HEK293 (cell line): Measurements from ENCODE around the gene STPG3.

Experiments used
- CTCF ChIA-PET: fragments of 350-600 bp; formaldehyde crosslinking; extraction: SDS; loops from one replicate; lab custom pipeline; 2021; ENCODE audit warnings: antibody characterized with exemption; lab: Yijun Ruan, JAX
- POLR2A ChIA-PET: fragments of 300-600 bp; formaldehyde crosslinking; extraction: SDS; loops from one replicate; lab custom pipeline; 2020; ENCODE audit warnings: antibody characterized with exemption, inconsistent platforms; lab: Yijun Ruan, JAX
- H3K27ac ChIP-seq: fragments of 200-500 bp; sonication (Bioruptor generic); 2 replicates; pipeline ENCODE4 v1.5.1; 2014; ENCODE audit warnings: low read depth, low read length, control low read depth, inconsistent platforms; ENCODE audit errors: extremely low read depth
- H3K36me3 ChIP-seq, 2 experiments: fragments of 200-500 bp in 1 of 2; sonication (Bioruptor generic) in 1 of 2; 1 replicate in 1 of 2; 2 replicates in 1 of 2; pipeline ENCODE4 v1.5.1; 2014 to 2017; ENCODE audit warnings: inconsistent platforms in 2 of 2, low read length in 2 of 2; ENCODE audit not compliant: control insufficient read depth in 2 of 2, insufficient read depth in 1 of 2
- H3K4me1 ChIP-seq: fragments of 200-500 bp; sonication (Bioruptor generic); 2 replicates; pipeline ENCODE4 v1.5.1; 2014; ENCODE audit warnings: mild to moderate bottlenecking, low read length, inconsistent platforms; ENCODE audit not compliant: control insufficient read depth, insufficient read depth
- H3K4me3 ChIP-seq: 2 replicates; pipeline ENCODE4 v1.5.1; 2011; ENCODE audit warnings: low read depth, mild to moderate bottlenecking, control low read depth, low read length, moderate library complexity
- H3K9me3 ChIP-seq: fragments of 200-500 bp; sonication (Bioruptor generic); 2 replicates; pipeline ENCODE4 v1.5.1; 2014; ENCODE audit warnings: low read depth, low read length, inconsistent platforms; ENCODE audit not compliant: control insufficient read depth, insufficient read depth
- HIC1 ChIP-seq: fragments of 450-650 bp; formaldehyde crosslinking; IDR thresholded peaks from 2 replicates; pipeline ENCODE4 v1.5.1; 2016; ENCODE audit warnings: missing biosample characterization, missing genetic modification characterization
- SCRT1 ChIP-seq: fragments of 450-650 bp; formaldehyde crosslinking; IDR thresholded peaks from 2 replicates; pipeline ENCODE4 v1.5.1; 2016; ENCODE audit warnings: missing biosample characterization, missing genetic modification characterization, borderline replicate concordance
- TSHZ1 ChIP-seq: fragments of 450-650 bp; formaldehyde crosslinking; IDR thresholded peaks from 2 replicates; pipeline ENCODE4 v1.5.1; 2016; ENCODE audit warnings: missing biosample characterization, missing genetic modification characterization, borderline replicate concordance
- ZIC2 ChIP-seq: fragments of 450-650 bp; formaldehyde crosslinking; IDR thresholded peaks from 2 replicates; pipeline ENCODE4 v1.5.1; 2016; ENCODE audit warnings: missing biosample characterization, missing genetic modification characterization
- ZNF114 ChIP-seq: fragments of 450-650 bp; formaldehyde crosslinking; IDR thresholded peaks from 2 replicates; pipeline ENCODE4 v1.5.0; 2017; ENCODE audit warnings: missing biosample characterization, missing genetic modification characterization
- ZNF175 ChIP-seq: fragments of 450-650 bp; formaldehyde crosslinking; IDR thresholded peaks from 2 replicates; pipeline ENCODE4 v1.5.1; 2016; ENCODE audit warnings: missing biosample characterization, missing genetic modification characterization
- ZNF202 ChIP-seq: fragments of 450-650 bp; formaldehyde crosslinking; IDR thresholded peaks from 2 replicates; pipeline ENCODE4 v1.5.1; 2016; ENCODE audit warnings: missing biosample characterization, missing genetic modification characterization, borderline replicate concordance
- ZNF335 ChIP-seq: fragments of 450-650 bp; formaldehyde crosslinking; conservative IDR thresholded peaks from 2 replicates; pipeline ENCODE4 v1.5.1; 2016; ENCODE audit warnings: missing biosample characterization, missing genetic modification characterization
- ZNF549 ChIP-seq: fragments of 450-650 bp; IDR thresholded peaks from 2 replicates; pipeline ENCODE4 v1.5.1; 2018; ENCODE audit warnings: missing biosample characterization, missing genetic modification characterization, mild to moderate bottlenecking, inconsistent platforms, moderate library complexity
- ZNF561 ChIP-seq: fragments of 450-650 bp; IDR thresholded peaks from 2 replicates; pipeline ENCODE4 v1.5.1; 2018; ENCODE audit warnings: missing biosample characterization, missing genetic modification characterization, borderline replicate concordance
- ZNF791 ChIP-seq: fragments of 450-650 bp; formaldehyde crosslinking; IDR thresholded peaks from 2 replicates; pipeline ENCODE4 v1.5.1; 2016; ENCODE audit warnings: missing biosample characterization, missing genetic modification characterization
- TF ChIP-seq, protein P1 (sequence below): fragments of 450-650 bp; formaldehyde crosslinking; IDR thresholded peaks from 2 replicates; pipeline ENCODE4 v1.5.1; 2016; ENCODE audit warnings: missing biosample characterization, missing genetic modification characterization

The STPG3 gene

DNA sequence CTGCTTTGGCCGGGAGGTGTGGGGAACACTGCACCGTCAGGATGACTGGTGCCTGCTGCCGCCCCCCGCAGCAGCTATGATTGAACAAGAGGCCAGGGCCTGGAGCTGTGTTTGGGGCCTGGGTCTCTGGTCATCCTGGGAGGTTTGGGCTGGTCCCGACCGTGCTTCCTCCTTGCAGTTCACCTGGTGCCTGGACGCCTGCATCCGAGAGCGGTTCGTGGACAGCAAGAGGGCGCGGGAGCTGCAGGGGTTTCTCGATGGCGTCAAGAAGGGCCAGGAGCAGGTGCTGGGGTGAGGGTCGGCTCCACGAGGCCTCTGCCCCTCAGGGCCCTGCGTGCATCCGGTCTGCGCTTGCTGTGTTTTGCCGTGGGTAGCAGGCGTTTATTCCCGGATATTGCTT lies 13.0 kb downstream of the STPG3 start:
- ChIA-PET CTCF (interaction anchor here (0.6 to 6.1 kb wide), 5 partner anchors 8 to 29 kb away, joined by 3 to 37 read pairs (median 3); no protein-coding TSS in a partner anchor), POLR2A (interaction anchor here (0.6 to 10.1 kb wide), 5 partner anchors 16 to 298 kb away, joined by 3 to 103 read pairs (median 4); partner anchors contain the start of gene TUBB4B)
- H3K4me1 ChIP-seq, result no peaks in the 10 kb centered on the region
- H3K36me3 ChIP-seq, result peaks cover 2 to 49% of the 10 kb centered on the region in 2 experiments; a peak in 2 of 3 replicates
- no peaks in the 10 kb centered on the region for H3K9me3 ChIP-seq
- no peak overlapping the region for H3K4me3 ChIP-seq
- H3K27ac ChIP-seq, result no peak overlapping the region
- no peak for TF ChIP-seq SCRT1 (tag by site-specific recombination)
- TF ChIP-seq, all 188 proteins: peak for 0

- CTCF ChIA-PET, result interaction anchor here (0.5 to 2.2 kb wide), 9 partner anchors 9 to 1785 kb away, joined by 3 to 17 read pairs (median 5); a partner anchor contains a TSS
- Histone ChIP-seq H3K27ac (no peak overlapping the region), H3K4me1 (no peaks in the 10 kb centered on the region), H3K36me3 (peaks cover 0 to 53% of the 10 kb centered on the region in 2 experiments; a peak in 2 of 3 replicates), H3K9me3 (no peaks in the 10 kb centered on the region), H3K4me3 (no peak overlapping the region)
- TF ChIP-seq, protein P1, sequence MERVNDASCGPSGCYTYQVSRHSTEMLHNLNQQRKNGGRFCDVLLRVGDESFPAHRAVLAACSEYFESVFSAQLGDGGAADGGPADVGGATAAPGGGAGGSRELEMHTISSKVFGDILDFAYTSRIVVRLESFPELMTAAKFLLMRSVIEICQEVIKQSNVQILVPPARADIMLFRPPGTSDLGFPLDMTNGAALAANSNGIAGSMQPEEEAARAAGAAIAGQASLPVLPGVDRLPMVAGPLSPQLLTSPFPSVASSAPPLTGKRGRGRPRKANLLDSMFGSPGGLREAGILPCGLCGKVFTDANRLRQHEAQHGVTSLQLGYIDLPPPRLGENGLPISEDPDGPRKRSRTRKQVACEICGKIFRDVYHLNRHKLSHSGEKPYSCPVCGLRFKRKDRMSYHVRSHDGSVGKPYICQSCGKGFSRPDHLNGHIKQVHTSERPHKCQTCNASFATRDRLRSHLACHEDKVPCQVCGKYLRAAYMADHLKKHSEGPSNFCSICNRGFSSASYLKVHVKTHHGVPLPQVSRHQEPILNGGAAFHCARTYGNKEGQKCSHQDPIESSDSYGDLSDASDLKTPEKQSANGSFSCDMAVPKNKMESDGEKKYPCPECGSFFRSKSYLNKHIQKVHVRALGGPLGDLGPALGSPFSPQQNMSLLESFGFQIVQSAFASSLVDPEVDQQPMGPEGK (tag by site-specific recombination), result no peak
- 0 out of 2 replicates have a peak, but pooled peaks have one; percentile 8 for TF ChIP-seq ZNF175
- TF ChIP-seq ZNF335, result no peak
- no peak for TF ChIP-seq ZNF791 (tag by site-specific recombination)
- TF ChIP-seq ZNF114 (tag by site-specific recombination), result no peak
- TF ChIP-seq TSHZ1 (tag by site-specific recombination), result no peak
- TF ChIP-seq HIC1 (tag by site-specific recombination), result no peak
- TF ChIP-seq ZNF549 (tag by site-specific recombination), result no peak
- no peak for TF ChIP-seq ZNF561 (tag by site-specific recombination)
- POLR2A ChIA-PET, result interaction anchor here (0.5 to 10.1 kb wide), 2 partner anchors 24 to 136 kb away, joined by 4 to 103 read pairs; partner anchors contain the start of gene TUBB4B
Measured at GRCh38 chr9:137265496-137266161, 14.5 kb downstream of the STPG3 start.

GRCh38 chr9:137266162-137266527 lies 15.1 kb downstream of the STPG3 start:
- no peak overlapping the region for H3K4me3 ChIP-seq
- POLR2A ChIA-PET, result interaction anchor here (2.1 to 10.1 kb wide), 2 partner anchors 10 to 24 kb away, joined by 9 to 103 read pairs; partner anchors contain the start of gene TUBB4B
- no peak for TF ChIP-seq ZNF202
- peak; percentile 83 for TF ChIP-seq ZIC2 (tag by site-specific recombination)
- TF ChIP-seq, all 188 proteins: peak for 1
- Histone ChIP-seq H3K27ac (no peak overlapping the region), H3K4me1 (no peaks in the 10 kb centered on the region), H3K9me3 (no peaks in the 10 kb centered on the region), H3K36me3 (peaks cover 0 to 58% of the 10 kb centered on the region in 2 experiments; a peak in 2 of 3 replicates)
- CTCF ChIA-PET, result interaction anchor here (0.5 to 2.2 kb wide), 6 partner anchors 19 to 198 kb away, joined by 3 to 17 read pairs (median 5); a partner anchor contains a TSS
